ENCODE measurements around the gene HSPA4L. TPM values are rescaled to one million over a fixed set of nuclear protein-coding genes. Genes with fewer than 3 reads are reported as not detected.

The HSPA4L gene
- total RNA-seq (100 to 1,000 TPM in 1 of 2 donors, 10 to 100 TPM in 1; 53.1 to 132 TPM), polyA plus RNA-seq (ENCODE audit: insufficient read depth, low read depth, low replicate concordance) (151 TPM)
- long read RNA-seq, donor 1, full-length matches to known transcripts: 4 of 9 reads
- long read RNA-seq, donor 1, partial matches to known transcripts: 5 of 9 reads
- long read RNA-seq, donor 1, other reads (novel, unspliced or antisense): 0 of 9 reads
- long read RNA-seq, donor 2, full-length matches to known transcripts: 1 of 1 reads
- long read RNA-seq, donor 2, partial matches to known transcripts: 0 of 1 reads
- long read RNA-seq, donor 2, other reads (novel, unspliced or antisense): 0 of 1 reads

DNA sequence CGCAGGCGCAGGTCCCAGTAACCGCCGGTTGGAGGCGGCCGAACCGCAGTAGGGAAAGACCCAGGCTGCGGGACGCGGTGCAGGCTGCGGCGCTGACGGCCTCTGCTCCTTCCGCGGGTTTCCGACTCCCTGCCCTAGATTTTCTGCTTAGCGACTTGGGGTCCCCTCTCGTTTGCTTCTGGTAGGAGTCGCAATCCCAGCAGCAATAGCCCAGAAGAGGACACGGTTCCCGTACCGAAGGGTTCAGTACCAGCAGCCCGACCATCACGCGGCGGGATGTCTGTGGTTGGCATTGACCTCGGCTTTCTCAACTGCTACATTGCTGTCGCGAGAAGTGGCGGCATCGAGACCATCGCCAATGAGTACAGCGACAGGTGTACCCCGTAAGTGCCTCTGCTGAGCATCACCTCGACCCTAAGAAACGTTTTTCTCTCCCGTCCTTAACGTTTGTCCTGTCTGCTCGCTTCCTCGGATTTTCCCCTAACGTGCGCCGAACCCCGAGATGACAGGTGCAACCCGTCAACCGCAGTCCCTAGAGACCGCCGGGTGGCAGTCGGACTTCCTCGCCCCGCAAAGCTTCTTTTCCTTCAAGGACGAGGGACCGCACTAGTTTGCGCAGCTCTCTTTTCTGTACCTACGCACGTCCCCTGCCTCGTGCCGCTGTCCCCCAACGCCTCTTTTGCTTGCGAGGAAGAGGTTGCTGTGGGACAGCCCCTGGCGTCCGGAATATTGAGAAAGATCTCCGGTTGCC is at the start of gene HSPA4L:
Gene HSPA4L, plus strand, starts transcription at position 48 of the 751 bp plus-strand sequence. Its CDS starts 229 bp downstream, at position 277.
- TF ChIP-seq POLR2A (IDR thresholded peaks at IDR 0.05): peak; percentile 56
- TF ChIP-seq, protein P1, sequence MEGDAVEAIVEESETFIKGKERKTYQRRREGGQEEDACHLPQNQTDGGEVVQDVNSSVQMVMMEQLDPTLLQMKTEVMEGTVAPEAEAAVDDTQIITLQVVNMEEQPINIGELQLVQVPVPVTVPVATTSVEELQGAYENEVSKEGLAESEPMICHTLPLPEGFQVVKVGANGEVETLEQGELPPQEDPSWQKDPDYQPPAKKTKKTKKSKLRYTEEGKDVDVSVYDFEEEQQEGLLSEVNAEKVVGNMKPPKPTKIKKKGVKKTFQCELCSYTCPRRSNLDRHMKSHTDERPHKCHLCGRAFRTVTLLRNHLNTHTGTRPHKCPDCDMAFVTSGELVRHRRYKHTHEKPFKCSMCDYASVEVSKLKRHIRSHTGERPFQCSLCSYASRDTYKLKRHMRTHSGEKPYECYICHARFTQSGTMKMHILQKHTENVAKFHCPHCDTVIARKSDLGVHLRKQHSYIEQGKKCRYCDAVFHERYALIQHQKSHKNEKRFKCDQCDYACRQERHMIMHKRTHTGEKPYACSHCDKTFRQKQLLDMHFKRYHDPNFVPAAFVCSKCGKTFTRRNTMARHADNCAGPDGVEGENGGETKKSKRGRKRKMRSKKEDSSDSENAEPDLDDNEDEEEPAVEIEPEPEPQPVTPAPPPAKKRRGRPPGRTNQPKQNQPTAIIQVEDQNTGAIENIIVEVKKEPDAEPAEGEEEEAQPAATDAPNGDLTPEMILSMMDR (IDR thresholded peaks at IDR 0.05): peak in 2 of 3 experiments; percentile 29 to 37
- Histone ChIP-seq H3K4me1 (no peaks in the 10 kb centered on the region), H3K36me3 (ENCODE audit: low read depth, missing control alignments) (no peaks in the 10 kb centered on the region), H3K27me3 (no peaks in the 10 kb centered on the region), H3K27ac (peak within 1 kb of the TSS; percentile 88 to 91), H3K9me3 (no peaks in the 10 kb centered on the region), H3K4me3 (peak within 1 kb of the TSS; percentile 79 to 81)
- intact Hi-C loops (cut with DNase I; ENCODE audit: low total_unique reads): no loop called here
- 0% methylated on average over 31 to 62 of the region's 63 CpGs for WGBS, 2 donors
- peak; percentile 80 for DNase-seq

GRCh38 chr4:127732623-127733328 is 49.3 kb upstream of the HSPA4L start:
- WGBS, 2 donors: 17 to 22% methylated on average over 8 of the region's 8 CpGs

DNA sequence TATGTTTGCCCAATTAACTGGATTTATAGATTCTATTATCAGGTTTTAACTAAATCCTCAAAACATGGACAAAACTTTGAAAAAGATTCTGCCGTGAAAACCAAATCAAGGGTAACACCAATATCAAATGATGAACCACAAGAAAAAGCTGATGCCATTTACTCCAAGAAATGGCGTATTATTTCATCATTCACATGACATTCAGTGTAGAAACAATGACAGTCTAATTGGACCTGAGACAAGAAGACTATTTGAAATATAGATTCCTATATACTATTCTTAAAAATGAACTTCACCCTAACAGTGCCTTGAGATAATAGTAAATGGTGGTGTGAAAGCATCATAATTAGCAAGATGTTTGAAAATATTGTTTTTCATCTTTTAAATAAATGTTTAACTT is 47.1 kb upstream of the HSPA4L start:
- Histone ChIP-seq H3K9me3 (no peaks in the 10 kb centered on the region), H3K4me3 (no peak overlapping the region), H3K36me3 (ENCODE audit: low read depth, missing control alignments) (no peaks in the 10 kb centered on the region), H3K27ac (no peak overlapping the region), H3K27me3 (no peaks in the 10 kb centered on the region), H3K4me1 (no peaks in the 10 kb centered on the region)
- DNase-seq: no peak
- 74 to 86% methylated on average over 2 of the region's 2 CpGs for WGBS, 2 donors
- intact Hi-C loops (cut with DNase I; ENCODE audit: low total_unique reads): loop anchor here (5.0 kb wide), 1 partner anchor 133 kb away; no protein-coding TSS in a partner anchor
- TF ChIP-seq POLR2A (IDR thresholded peaks at IDR 0.05): no peak
- TF ChIP-seq, protein P1 (IDR thresholded peaks at IDR 0.05): no peak

More at GRCh38 chr4:127732623-127733328, 49.3 kb upstream of the HSPA4L start:
- intact Hi-C loops (cut with DNase I; ENCODE audit: low total_unique reads): loop anchor here (5.0 kb wide), 1 partner anchor 130 kb away; no protein-coding TSS in a partner anchor
- Histone ChIP-seq H3K36me3 (ENCODE audit: low read depth, missing control alignments) (no peaks in the 10 kb centered on the region), H3K27me3 (no peaks in the 10 kb centered on the region), H3K27ac (no peak overlapping the region), H3K4me3 (no peak overlapping the region), H3K4me1 (no peaks in the 10 kb centered on the region), H3K9me3 (no peaks in the 10 kb centered on the region)
- DNase-seq: no peak
- TF ChIP-seq, protein P1 (IDR thresholded peaks at IDR 0.05): peak in 2 of 3 experiments; percentile 19 to 48
- no peak for TF ChIP-seq POLR2A (IDR thresholded peaks at IDR 0.05)

DNA sequence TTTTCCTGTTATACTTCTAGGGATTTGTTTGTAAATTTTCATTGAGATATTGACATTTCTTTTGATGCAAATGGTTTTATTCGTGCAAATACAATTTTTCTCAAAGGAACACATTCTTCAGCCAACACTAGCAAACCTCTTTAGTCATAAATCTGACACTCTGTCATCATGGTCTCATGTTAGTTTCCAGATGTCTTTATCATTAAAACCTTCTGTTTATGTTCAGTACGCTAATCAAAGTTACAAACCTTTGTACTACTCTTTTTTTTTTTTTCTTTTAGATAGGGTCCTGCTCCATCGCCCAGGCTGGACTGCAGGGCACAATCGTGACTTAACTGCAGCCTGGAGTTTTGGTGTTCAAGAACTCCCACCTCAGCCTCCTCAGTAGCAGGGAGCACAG is 44.8 kb upstream of the HSPA4L start:
- Histone ChIP-seq H3K27me3 (no peaks in the 10 kb centered on the region), H3K9me3 (no peaks in the 10 kb centered on the region), H3K27ac (no peak overlapping the region), H3K4me3 (no peak overlapping the region), H3K36me3 (ENCODE audit: low read depth, missing control alignments) (no peaks in the 10 kb centered on the region), H3K4me1 (no peaks in the 10 kb centered on the region)
- intact Hi-C loops (cut with DNase I; ENCODE audit: low total_unique reads): no loop called here
- no peak for DNase-seq
- WGBS, 2 donors: 50 to 52% methylated on average over 4 of the region's 4 CpGs
- TF ChIP-seq, protein P1 (IDR thresholded peaks at IDR 0.05): no peak
- TF ChIP-seq POLR2A (IDR thresholded peaks at IDR 0.05): no peak
